Natural killer cell (primary cell): ENCODE results near the gene SCARB2. TPM values are rescaled to one million over a fixed set of nuclear protein-coding genes. Genes with fewer than 3 reads are reported as not detected.

Experiments used
- ATAC-seq, 3 donors: fragments of 150-1000 bp in 2 of 3; fragments of 200-7000 bp in 1 of 3; cut with Tn5 transposase; 1 replicate in 1 of 3; 2 replicates in 2 of 3; pipeline ENCODE4 v1.10.0; 2021; ENCODE audit warnings: mild to moderate bottlenecking in 2 of 3, moderate library complexity in 2 of 3
- DNase-seq, 2 donors: peaks; one replicate each; pipeline versions ENCODE4 v3.0.0 to v3.0.0-alpha.2; 2013 to 2021; ENCODE audit warnings: mixed read lengths in 1 of 2
- H3K27ac ChIP-seq: one replicate; pipeline ENCODE4 v1.5.1; 2013; ENCODE audit warnings: mild to moderate bottlenecking, low read length
- H3K27me3 ChIP-seq: one replicate; pipeline ENCODE4 v1.6.1; 2013; ENCODE audit warnings: low read length; ENCODE audit not compliant: control insufficient read depth, insufficient read depth
- H3K36me3 ChIP-seq: one replicate; pipeline ENCODE4 v1.6.1; 2013; ENCODE audit warnings: low read length; ENCODE audit not compliant: control insufficient read depth, insufficient read depth
- H3K4me1 ChIP-seq: one replicate; pipeline ENCODE4 v1.6.1; 2013; ENCODE audit warnings: low read length; ENCODE audit not compliant: control insufficient read depth, insufficient read depth
- H3K4me3 ChIP-seq: one replicate; pipeline ENCODE4 v1.5.1; 2013; ENCODE audit warnings: low read length
- H3K9me3 ChIP-seq: one replicate; pipeline ENCODE4 v1.6.1; 2013; ENCODE audit warnings: low read length; ENCODE audit not compliant: control insufficient read depth, insufficient read depth
- H3K27ac Mint-ChIP-seq, 2 donors: one replicate each; pipeline ENCODE4 v1.8.0; 2022; ENCODE audit warnings: mild to moderate bottlenecking in 2 of 2, mixed read lengths in 2 of 2, moderate library complexity in 1 of 2
- H3K27me3 Mint-ChIP-seq, 2 donors: one replicate each; pipeline ENCODE4 v1.8.0; 2022; ENCODE audit warnings: low read depth in 2 of 2, mixed read lengths in 2 of 2
- H3K36me3 Mint-ChIP-seq: one replicate; pipeline ENCODE4 v1.8.0; 2022; ENCODE audit warnings: mixed read lengths
- H3K4me1 Mint-ChIP-seq, 2 donors: one replicate each; pipeline ENCODE4 v1.8.0; 2022; ENCODE audit warnings: mixed read lengths in 2 of 2
- H3K4me3 Mint-ChIP-seq: one replicate; pipeline ENCODE4 v1.8.0; 2022; ENCODE audit warnings: mild to moderate bottlenecking, moderate library complexity, mixed read lengths
- H3K9me3 Mint-ChIP-seq, 2 donors: one replicate each; pipeline ENCODE4 v1.8.0; 2022; ENCODE audit warnings: mixed read lengths in 2 of 2
- WGBS: methylation state at CpG from one replicate; pipeline ENCODE4 v1.1.7; 2013; ENCODE audit warnings: missing lambda C conversion rate; ENCODE audit not compliant: insufficient coverage; 5-methylcytosine and 5-hydroxymethylcytosine counted together
- intact Hi-C: fragments of 100-400 bp; cut with micrococcal nuclease; formaldehyde crosslinking; loops from one replicate; pipeline ENCODE4 v1.14.2; 2022
- total RNA-seq, 4 donors: library from RNA; stranded (reverse); fragments of 120-200 nt in 1 of 4; gene quantifications; one replicate each; pipeline versions ENCODE4 v1.2.3 to v1.2.4, GENCODE V29; 2013 to 2022
- TF ChIP-seq, protein P1 (sequence below): fragments of 200-600 bp; IDR thresholded peaks from one replicate; pipeline ENCODE4 v1.8.0; 2022; ENCODE audit warnings: antibody characterized with exemption

SCARB2 gene
- total RNA-seq, 3 donors from 2014 or later (not counting 1 experiment from before 2014, with no cell fraction given): 22.0 to 39.0 (median 30.4) TPM

DNA sequence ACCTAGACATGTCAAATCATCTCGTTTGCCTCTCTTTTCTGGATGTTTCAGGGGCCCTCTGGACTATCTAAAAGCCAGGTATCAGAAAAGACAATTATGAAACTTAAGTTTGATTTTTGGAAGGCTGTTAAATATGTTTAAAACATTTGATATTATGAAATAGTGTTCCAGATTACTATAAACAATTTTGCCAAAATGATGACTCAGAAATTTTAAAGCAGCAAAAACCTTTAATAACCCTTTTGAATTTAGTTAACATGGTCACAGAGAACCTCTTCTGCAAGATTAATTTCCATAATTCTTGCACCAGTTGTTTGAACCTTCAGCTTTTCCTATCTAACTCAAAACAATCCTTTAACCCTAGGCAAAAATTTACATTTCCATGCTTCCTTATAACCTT lies 19.1 kb upstream of the SCARB2 start:
- DNase-seq (no peak), ATAC-seq (no peak)
- TF ChIP-seq, protein P1, sequence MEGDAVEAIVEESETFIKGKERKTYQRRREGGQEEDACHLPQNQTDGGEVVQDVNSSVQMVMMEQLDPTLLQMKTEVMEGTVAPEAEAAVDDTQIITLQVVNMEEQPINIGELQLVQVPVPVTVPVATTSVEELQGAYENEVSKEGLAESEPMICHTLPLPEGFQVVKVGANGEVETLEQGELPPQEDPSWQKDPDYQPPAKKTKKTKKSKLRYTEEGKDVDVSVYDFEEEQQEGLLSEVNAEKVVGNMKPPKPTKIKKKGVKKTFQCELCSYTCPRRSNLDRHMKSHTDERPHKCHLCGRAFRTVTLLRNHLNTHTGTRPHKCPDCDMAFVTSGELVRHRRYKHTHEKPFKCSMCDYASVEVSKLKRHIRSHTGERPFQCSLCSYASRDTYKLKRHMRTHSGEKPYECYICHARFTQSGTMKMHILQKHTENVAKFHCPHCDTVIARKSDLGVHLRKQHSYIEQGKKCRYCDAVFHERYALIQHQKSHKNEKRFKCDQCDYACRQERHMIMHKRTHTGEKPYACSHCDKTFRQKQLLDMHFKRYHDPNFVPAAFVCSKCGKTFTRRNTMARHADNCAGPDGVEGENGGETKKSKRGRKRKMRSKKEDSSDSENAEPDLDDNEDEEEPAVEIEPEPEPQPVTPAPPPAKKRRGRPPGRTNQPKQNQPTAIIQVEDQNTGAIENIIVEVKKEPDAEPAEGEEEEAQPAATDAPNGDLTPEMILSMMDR: no peak
- H3K4me3 Mint-ChIP-seq: no peak overlapping the region
- Histone ChIP-seq H3K36me3 (no peaks in the 10 kb centered on the region), H3K9me3 (peaks cover 7% of the 10 kb centered on the region), H3K27me3 (no peaks in the 10 kb centered on the region), H3K4me1 (no peaks in the 10 kb centered on the region), H3K27ac (no peak overlapping the region), H3K4me3 (no peak overlapping the region)
- 83% methylated on average over 1 of the region's 1 CpG for WGBS
- H3K36me3 Mint-ChIP-seq: peaks cover 9% of the 10 kb centered on the region
- H3K27ac Mint-ChIP-seq: no peak overlapping the region
- intact Hi-C loops: no loop called here
- H3K27me3 Mint-ChIP-seq: peaks cover 8 to 10% of the 10 kb centered on the region in 2 donors
- peaks cover 0 to 13% of the 10 kb centered on the region in 2 donors for H3K9me3 Mint-ChIP-seq
- no peaks in the 10 kb centered on the region for H3K4me1 Mint-ChIP-seq

DNA sequence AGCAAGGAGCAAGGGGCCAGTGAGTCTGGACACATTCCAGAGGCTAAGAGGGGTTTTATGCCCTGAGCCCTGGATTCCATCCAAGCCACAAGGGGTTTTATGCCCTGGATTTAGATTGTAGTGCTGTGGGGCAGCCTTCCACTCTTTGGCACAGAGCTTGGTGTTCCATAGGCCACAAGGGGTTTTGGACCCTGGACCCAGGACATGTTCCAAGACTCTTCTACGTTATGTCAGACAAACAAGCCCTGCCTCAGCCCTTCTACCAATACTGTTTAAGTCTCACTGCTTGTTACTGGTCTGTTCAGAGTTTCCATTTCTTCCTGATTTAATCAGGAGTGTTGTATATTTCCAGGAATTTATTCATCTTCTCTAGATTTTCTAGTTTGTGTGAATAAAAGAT lies 12.8 kb upstream of the SCARB2 start:
- no peak overlapping the region for H3K27ac ChIP-seq
- H3K27me3 ChIP-seq: no peaks in the 10 kb centered on the region
- Mint-ChIP-seq H3K9me3 (peaks cover 0 to 10% of the 10 kb centered on the region in 2 donors), H3K4me1 (no peaks in the 10 kb centered on the region), H3K4me3 (no peak overlapping the region), H3K27me3 (peaks cover 14 to 19% of the 10 kb centered on the region in 2 donors), H3K27ac (no peak overlapping the region), H3K36me3 (peaks cover 9% of the 10 kb centered on the region)
- H3K9me3 ChIP-seq: peaks cover 7% of the 10 kb centered on the region
- DNase-seq (no peak), ATAC-seq (no peak)
- TF ChIP-seq, protein P1: no peak
- 0% methylated on average over 1 of the region's 1 CpG for WGBS
- no peaks in the 10 kb centered on the region for H3K36me3 ChIP-seq
- H3K4me1 ChIP-seq: no peaks in the 10 kb centered on the region
- intact Hi-C loops: no loop called here
- H3K4me3 ChIP-seq: no peak overlapping the region

GRCh38 chr4:76224171-76224570 lies 10.5 kb upstream of the SCARB2 start:
- Histone ChIP-seq H3K9me3 (peaks cover 4% of the 10 kb centered on the region), H3K4me1 (no peaks in the 10 kb centered on the region), H3K36me3 (no peaks in the 10 kb centered on the region), H3K4me3 (no peak overlapping the region), H3K27me3 (no peaks in the 10 kb centered on the region), H3K27ac (no peak overlapping the region)
- peaks cover 14 to 15% of the 10 kb centered on the region in 2 donors for H3K27me3 Mint-ChIP-seq
- TF ChIP-seq, protein P1: no peak
- H3K36me3 Mint-ChIP-seq: peaks cover 6% of the 10 kb centered on the region
- intact Hi-C loops: no loop called here
- ATAC-seq: no peak
- peaks cover 0 to 7% of the 10 kb centered on the region in 2 donors for H3K9me3 Mint-ChIP-seq
- 79% methylated on average over 3 of the region's 3 CpGs for WGBS
- H3K4me1 Mint-ChIP-seq: peaks cover 0 to 4% of the 10 kb centered on the region in 2 donors
- H3K4me3 Mint-ChIP-seq: no peak overlapping the region
- no peak for DNase-seq
- H3K27ac Mint-ChIP-seq: no peak overlapping the region
